ENCODE measurements around the gene CDK12. TPM values are rescaled to one million over a fixed set of nuclear protein-coding genes. Genes with fewer than 3 reads are reported as not detected.

Gene CDK12
- total RNA-seq, 1 donor from 2014 or later: 25.2 TPM

- H3K36me3 ChIP-seq: peaks cover 0 to 56% of the 10 kb centered on the region in 2 donors
- TF ChIP-seq CTCF (IDR thresholded peaks at IDR 0.05): no peak
- no peak overlapping the region for H3K27ac ChIP-seq
- no peak overlapping the region for H3K4me3 ChIP-seq
- no peaks in the 10 kb centered on the region for H3K27me3 ChIP-seq
- intact Hi-C loops (cut with DNase I): no loop called here
- no peak for DNase-seq (ENCODE audit: low spot score in 2 of 2)
- no peaks in the 10 kb centered on the region for H3K9me3 ChIP-seq
- H3K4me1 ChIP-seq: no peaks in the 10 kb centered on the region
Measured at GRCh38 chr17:39566094-39566850, 105.0 kb downstream of the CDK12 start.

GRCh38 chr17:39568702-39569101, 107.4 kb downstream of the CDK12 start:
- no peak for DNase-seq (ENCODE audit: low spot score in 2 of 2)
- TF ChIP-seq CTCF (IDR thresholded peaks at IDR 0.05): no peak
- intact Hi-C loops (cut with DNase I): no loop called here
- Histone ChIP-seq H3K9me3 (no peaks in the 10 kb centered on the region), H3K27me3 (no peaks in the 10 kb centered on the region), H3K4me3 (no peak overlapping the region), H3K27ac (no peak overlapping the region), H3K4me1 (peaks cover 0 to 5% of the 10 kb centered on the region in 2 donors), H3K36me3 (peaks cover 0 to 58% of the 10 kb centered on the region in 2 donors)

- intact Hi-C loops (cut with DNase I): no loop called here
- Histone ChIP-seq H3K9me3 (no peaks in the 10 kb centered on the region), H3K27ac (no peak overlapping the region), H3K4me3 (no peak overlapping the region), H3K36me3 (peaks cover 0 to 58% of the 10 kb centered on the region in 2 donors), H3K27me3 (no peaks in the 10 kb centered on the region), H3K4me1 (peaks cover 0 to 6% of the 10 kb centered on the region in 2 donors)
- no peak for TF ChIP-seq CTCF (IDR thresholded peaks at IDR 0.05)
- DNase-seq (ENCODE audit: low spot score in 2 of 2): no peak
Measured at GRCh38 chr17:39569126-39569525, 107.8 kb downstream of the CDK12 start.

GRCh38 chr17:39572121-39572520, 110.8 kb downstream of the CDK12 start:
- peaks cover 0 to 8% of the 10 kb centered on the region in 2 donors for H3K4me1 ChIP-seq
- TF ChIP-seq CTCF (IDR thresholded peaks at IDR 0.05): no peak
- DNase-seq (ENCODE audit: low spot score in 2 of 2): no peak
- intact Hi-C loops (cut with DNase I): no loop called here
- H3K27ac ChIP-seq: no peak overlapping the region
- no peaks in the 10 kb centered on the region for H3K9me3 ChIP-seq
- H3K36me3 ChIP-seq: peaks cover 0 to 33% of the 10 kb centered on the region in 2 donors
- no peak overlapping the region for H3K4me3 ChIP-seq
- H3K27me3 ChIP-seq: no peaks in the 10 kb centered on the region

GRCh38 chr17:39573447-39574298, 112.4 kb downstream of the CDK12 start:
- no peaks in the 10 kb centered on the region for H3K27me3 ChIP-seq
- peaks cover 0 to 17% of the 10 kb centered on the region in 2 donors for H3K36me3 ChIP-seq
- peaks cover 0 to 8% of the 10 kb centered on the region in 2 donors for H3K4me1 ChIP-seq
- H3K4me3 ChIP-seq: peak overlapping the region; percentile 61 to 83
- TF ChIP-seq CTCF (IDR thresholded peaks at IDR 0.05): no peak
- peak in 1 of 2 donors; percentile 73 for DNase-seq (ENCODE audit: low spot score in 2 of 2)
- H3K9me3 ChIP-seq: no peaks in the 10 kb centered on the region
- intact Hi-C loops (cut with DNase I): no loop called here
- H3K27ac ChIP-seq: peak overlapping the region; percentile 45 to 79
